ENCODE results near the gene SCGB1C2.
"Not testable (repeated sequence)": the region's sequence is repeated elsewhere in the genome, so short reads cannot be mapped to it uniquely, and the experiment has no call there.

SCGB1C2 gene

GRCh38 chr17:149231-149630, 11.9 kb downstream of the SCGB1C2 start:
- no peak for DNase-seq (ENCODE audit: low spot score)

- DNase-seq (ENCODE audit: low spot score), result no peak
These were observed 12.7 kb downstream of the SCGB1C2 start for GRCh38 chr17:149897-150584.

GRCh38 chr17:151004-151403, 13.6 kb downstream of the SCGB1C2 start:
- no peak for DNase-seq (ENCODE audit: low spot score)

- DNase-seq (ENCODE audit: low spot score), result no peak
These were observed 14.8 kb downstream of the SCGB1C2 start for GRCh38 chr17:151886-152859.

- no peak for DNase-seq (ENCODE audit: low spot score)
These were observed 15.6 kb downstream of the SCGB1C2 start for GRCh38 chr17:152860-153420.

GRCh38 chr17:153851-154250, 16.5 kb downstream of the SCGB1C2 start:
- DNase-seq (ENCODE audit: low spot score), result no peak

- DNase-seq (ENCODE audit: low spot score), result no peak
These were observed 18.2 kb downstream of the SCGB1C2 start for GRCh38 chr17:155576-155975.

GRCh38 chr17:156094-156621, 18.8 kb downstream of the SCGB1C2 start:
- no peak for DNase-seq (ENCODE audit: low spot score)

GRCh38 chr17:156946-157345, 19.6 kb downstream of the SCGB1C2 start:
- no peak for DNase-seq (ENCODE audit: low spot score)

- no peak for DNase-seq (ENCODE audit: low spot score)
These were observed 20.5 kb downstream of the SCGB1C2 start for GRCh38 chr17:157901-158300.

- DNase-seq (ENCODE audit: low spot score), result no peak
These were observed 21.0 kb downstream of the SCGB1C2 start for GRCh38 chr17:158379-158778.

GRCh38 chr17:159609-160008, 22.2 kb downstream of the SCGB1C2 start:
- DNase-seq (ENCODE audit: low spot score), result no peak

GRCh38 chr17:160336-160735, 23.0 kb downstream of the SCGB1C2 start:
- no peak for DNase-seq (ENCODE audit: low spot score)

GRCh38 chr17:161481-161880, 24.1 kb downstream of the SCGB1C2 start:
- DNase-seq (ENCODE audit: low spot score), result no peak

GRCh38 chr17:162689-163088, 25.3 kb downstream of the SCGB1C2 start:
- no peak for DNase-seq (ENCODE audit: low spot score)

GRCh38 chr17:163514-164098, 26.2 kb downstream of the SCGB1C2 start:
- DNase-seq (ENCODE audit: low spot score), result no peak

GRCh38 chr17:164303-165235, 27.2 kb downstream of the SCGB1C2 start:
- DNase-seq (ENCODE audit: low spot score), result no peak

GRCh38 chr17:165939-166338, 28.6 kb downstream of the SCGB1C2 start:
- no peak for DNase-seq (ENCODE audit: low spot score)

GRCh38 chr17:168614-169013, 31.2 kb downstream of the SCGB1C2 start:
- not testable (repeated sequence) for DNase-seq (ENCODE audit: low spot score)

GRCh38 chr17:170130-170670, 32.8 kb downstream of the SCGB1C2 start:
- no peak for DNase-seq (ENCODE audit: low spot score)

GRCh38 chr17:171871-172270, 34.5 kb downstream of the SCGB1C2 start:
- no peak for DNase-seq (ENCODE audit: low spot score)

Measured in COLO829 (cell line).